ENCODE results near the gene ZNF827. TPM values are rescaled to one million over a fixed set of nuclear protein-coding genes. Genes with fewer than 3 reads are reported as not detected.
A peak's percentile ranks its signal among the peaks of the same experiment; 100 is the strongest.

ZNF827 gene
- total RNA-seq, 3 donors from 2014 or later = 18.6 to 21.1 (median 19.0) TPM

DNA sequence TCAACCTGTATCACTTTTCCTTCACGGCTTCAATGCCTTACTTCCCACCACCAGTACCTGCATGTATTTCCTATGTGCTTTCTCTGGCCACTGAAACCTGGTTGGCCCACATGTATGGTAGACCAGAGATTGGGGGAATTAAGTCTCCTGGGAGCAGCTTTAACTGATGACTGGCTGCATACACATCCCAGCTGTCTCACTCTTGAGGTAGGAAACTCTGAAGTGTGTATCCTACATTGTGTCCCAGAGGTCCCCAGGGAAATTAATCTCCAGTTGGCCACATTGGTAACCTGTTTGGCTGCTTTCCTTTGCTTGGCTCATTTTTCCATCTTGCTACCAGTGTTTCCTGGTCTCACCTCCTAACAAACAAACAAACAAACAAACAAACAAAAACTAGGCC, 124.4 kb downstream of the ZNF827 start:
- H3K27me3 ChIP-seq = no peaks in the 10 kb centered on the region
- H3K4me3 ChIP-seq = no peak overlapping the region
- no peak overlapping the region for H3K27ac ChIP-seq
- H3K36me3 ChIP-seq = peaks cover 4% of the 10 kb centered on the region
- H3K4me1 ChIP-seq = no peaks in the 10 kb centered on the region
- TF ChIP-seq POLR2AphosphoS5 (IDR thresholded peaks at IDR 0.05) (no peak), CTCF (IDR thresholded peaks at IDR 0.05) (no peak), POLR2A (IDR thresholded peaks at IDR 0.05) (no peak)
- intact Hi-C loops (cut with DNase I; ENCODE audit: low total_unique reads) = no loop called here
- DNase-seq (ENCODE audit: low spot score in 2 of 2) = no peak
- H3K9me3 ChIP-seq = peaks cover 0 to 4% of the 10 kb centered on the region in 2 donors

DNA sequence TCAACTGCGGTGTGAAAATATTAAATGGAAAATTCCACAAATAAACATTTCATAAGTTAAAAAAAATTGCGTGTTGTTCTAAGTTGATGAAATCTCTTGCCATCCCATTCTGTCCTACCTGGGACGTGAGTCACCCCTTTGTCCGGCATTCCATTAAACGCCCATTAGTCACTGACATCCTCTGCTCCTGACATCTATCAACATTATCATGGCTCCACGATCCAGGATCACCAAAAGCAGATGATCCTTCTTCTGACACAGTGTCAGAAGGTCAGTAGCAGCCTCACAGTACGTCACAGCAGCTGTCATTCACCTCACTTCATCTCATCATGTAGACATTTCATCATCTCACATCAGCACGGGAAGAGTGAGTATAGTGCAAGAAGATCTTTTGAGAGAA, 125.7 kb downstream of the ZNF827 start:
- no peak for DNase-seq (ENCODE audit: low spot score in 2 of 2)
- intact Hi-C loops (cut with DNase I; ENCODE audit: low total_unique reads) = no loop called here
- no peaks in the 10 kb centered on the region for H3K27me3 ChIP-seq
- no peak overlapping the region for H3K4me3 ChIP-seq
- no peaks in the 10 kb centered on the region for H3K4me1 ChIP-seq
- no peak for TF ChIP-seq CTCF (IDR thresholded peaks at IDR 0.05)
- TF ChIP-seq POLR2AphosphoS5 (IDR thresholded peaks at IDR 0.05) = no peak
- TF ChIP-seq POLR2A (IDR thresholded peaks at IDR 0.05) = no peak
- H3K9me3 ChIP-seq = peaks cover 0 to 4% of the 10 kb centered on the region in 2 donors
- H3K27ac ChIP-seq = no peak overlapping the region
- no peaks in the 10 kb centered on the region for H3K36me3 ChIP-seq

- TF ChIP-seq POLR2AphosphoS5 (IDR thresholded peaks at IDR 0.05) (no peak), POLR2A (IDR thresholded peaks at IDR 0.05) (no peak), CTCF (IDR thresholded peaks at IDR 0.05) (no peak)
- Histone ChIP-seq H3K27ac (peak overlapping the region in 1 of 2 donors; percentile 14), H3K36me3 (no peaks in the 10 kb centered on the region), H3K4me1 (no peaks in the 10 kb centered on the region), H3K4me3 (no peak overlapping the region), H3K27me3 (no peaks in the 10 kb centered on the region), H3K9me3 (peaks cover 0 to 4% of the 10 kb centered on the region in 2 donors)
- DNase-seq (ENCODE audit: low spot score in 2 of 2) = no peak
- intact Hi-C loops (cut with DNase I; ENCODE audit: low total_unique reads) = no loop called here
Observed at GRCh38 chr4:145808848-145809512, 129.6 kb downstream of the ZNF827 start.

GRCh38 chr4:145808021-145808650, 130.5 kb downstream of the ZNF827 start:
- Histone ChIP-seq H3K36me3 (no peaks in the 10 kb centered on the region), H3K27me3 (no peaks in the 10 kb centered on the region), H3K27ac (no peak overlapping the region), H3K4me3 (no peak overlapping the region), H3K9me3 (peaks cover 0 to 4% of the 10 kb centered on the region in 2 donors), H3K4me1 (no peaks in the 10 kb centered on the region)
- DNase-seq (ENCODE audit: low spot score in 2 of 2) = no peak
- intact Hi-C loops (cut with DNase I; ENCODE audit: low total_unique reads) = no loop called here
- TF ChIP-seq POLR2AphosphoS5 (IDR thresholded peaks at IDR 0.05) (no peak), CTCF (IDR thresholded peaks at IDR 0.05) (no peak), POLR2A (IDR thresholded peaks at IDR 0.05) (no peak)

DNA sequence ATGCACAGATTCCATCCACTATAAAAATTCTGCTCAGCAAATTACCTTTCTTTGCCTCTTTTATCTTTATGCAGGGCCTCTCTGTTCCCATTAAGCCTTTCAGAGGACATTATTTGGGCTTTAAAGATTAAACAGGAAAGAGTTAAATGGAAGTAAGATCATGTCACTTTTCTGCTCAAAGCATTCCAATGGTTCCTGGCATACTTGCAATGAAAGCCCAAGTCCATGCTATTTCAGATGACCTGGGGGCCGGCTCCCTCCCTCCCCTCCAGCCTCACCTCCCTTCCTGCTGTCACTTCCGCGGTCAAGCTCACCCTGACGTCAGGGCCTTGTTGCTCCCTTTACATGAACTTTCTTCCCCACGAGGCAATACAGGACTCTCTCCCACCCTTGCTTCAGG, 133.1 kb downstream of the ZNF827 start:
- Histone ChIP-seq H3K9me3 (peaks cover 0 to 4% of the 10 kb centered on the region in 2 donors), H3K36me3 (no peaks in the 10 kb centered on the region), H3K27me3 (no peaks in the 10 kb centered on the region), H3K4me3 (no peak overlapping the region), H3K4me1 (no peaks in the 10 kb centered on the region), H3K27ac (peak overlapping the region in 1 of 2 donors; percentile 33)
- no peak for DNase-seq (ENCODE audit: low spot score in 2 of 2)
- TF ChIP-seq POLR2AphosphoS5 (IDR thresholded peaks at IDR 0.05) (no peak), CTCF (IDR thresholded peaks at IDR 0.05) (no peak), POLR2A (IDR thresholded peaks at IDR 0.05) (no peak)
- intact Hi-C loops (cut with DNase I; ENCODE audit: low total_unique reads) = no loop called here
